NK-92 treated with Interleukin-12 subunit alpha and Interleukin-12 subunit beta, amount 100 ng/mL, for 24 hours (cell line): ENCODE measurements around the gene MFSD6.

Experiments
- DNase-seq: peaks from one replicate; lab custom pipeline; 2025; lab: John Stamatoyannopoulos, UW

MFSD6 gene

DNA sequence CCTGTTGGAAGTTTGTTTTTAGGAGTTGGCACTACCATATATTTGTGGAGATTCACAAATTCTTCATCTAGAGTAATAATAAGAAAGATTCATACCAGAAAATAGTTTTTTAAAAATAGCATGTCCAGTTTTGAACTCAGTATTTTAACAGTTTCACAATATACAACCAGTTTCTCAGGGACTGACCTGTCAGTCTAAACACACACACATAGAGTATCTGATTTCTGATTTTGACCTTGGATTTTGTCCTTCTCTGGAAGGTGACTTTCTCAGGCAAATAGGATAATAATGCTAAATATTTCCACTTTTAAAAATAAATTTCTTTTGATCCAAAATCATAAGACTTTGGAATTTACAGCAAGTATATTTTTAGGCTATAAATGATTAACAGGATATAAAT is 32.0 kb downstream of the MFSD6 start:
- no peak for DNase-seq

DNA sequence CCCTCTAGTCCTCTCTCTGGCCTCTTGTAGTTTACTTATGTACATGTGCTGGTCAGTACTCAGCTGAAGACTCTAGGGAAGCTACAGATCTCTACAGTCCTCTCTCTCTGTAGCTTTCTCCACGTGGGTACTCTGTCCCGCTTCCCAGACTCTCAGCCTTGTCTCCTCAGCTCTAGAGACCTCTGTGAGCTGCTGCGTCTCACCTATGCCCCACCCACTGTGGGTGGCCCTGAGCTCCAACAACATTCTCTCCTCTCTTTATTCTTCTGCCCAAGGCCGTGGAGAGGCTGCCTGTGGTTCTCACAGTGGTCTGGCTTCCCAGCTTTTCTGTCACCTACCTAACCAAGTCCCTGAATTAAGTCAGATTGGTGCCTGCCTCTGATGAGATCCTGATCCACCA is 33.4 kb downstream of the MFSD6 start:
- DNase-seq = no peak

DNA sequence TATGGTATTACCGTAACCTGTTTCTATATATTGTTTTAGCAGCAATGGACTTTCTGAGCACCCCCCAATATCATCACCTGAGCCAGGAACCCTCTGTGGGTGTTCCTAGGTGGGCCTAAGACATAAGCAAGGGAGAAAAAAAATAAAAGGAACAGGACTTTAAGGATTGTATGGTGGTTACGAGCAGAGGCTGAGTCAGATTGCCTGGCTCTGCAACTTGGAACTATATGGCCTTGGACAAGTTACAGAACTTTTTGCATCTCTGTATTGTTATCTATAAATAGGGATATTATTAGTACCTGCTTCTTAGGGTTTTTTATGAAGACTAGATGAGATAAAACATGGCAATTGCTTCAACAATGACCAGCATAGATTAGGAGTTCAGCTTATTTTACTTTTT is 34.9 kb downstream of the MFSD6 start:
- DNase-seq = no peak

DNA sequence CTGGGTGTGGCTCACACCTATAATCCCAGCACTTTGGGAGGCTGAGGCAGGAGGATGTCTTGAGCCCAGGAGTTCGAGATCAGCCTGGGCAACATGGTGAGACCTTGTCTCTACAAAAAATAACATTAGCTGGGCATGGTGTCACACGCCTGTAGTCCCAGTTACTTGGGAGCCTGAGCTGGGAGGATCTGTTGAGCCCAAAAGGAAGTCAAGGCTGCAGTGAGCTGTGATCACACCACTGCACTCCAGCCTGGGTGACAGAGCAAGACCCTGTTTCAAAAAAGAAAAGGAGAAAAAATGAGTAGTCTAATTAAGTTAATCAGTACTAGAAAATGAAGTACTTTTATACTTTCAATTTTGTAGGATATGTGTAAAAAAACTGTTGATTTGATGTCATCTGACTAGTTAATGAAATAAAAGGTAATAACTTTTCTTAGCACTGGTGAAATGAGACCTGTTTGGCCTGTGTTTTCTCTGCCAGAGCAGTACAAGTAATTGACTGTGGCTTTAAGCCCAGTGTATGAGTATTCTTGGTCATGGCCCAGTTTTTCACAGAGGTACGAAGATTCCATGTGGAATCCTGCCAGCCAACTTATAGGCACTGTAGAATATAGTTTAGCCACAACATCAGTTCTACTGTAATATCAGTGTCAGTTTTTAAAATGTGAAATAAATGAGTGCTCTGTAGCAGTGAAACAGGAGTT is 35.8 kb downstream of the MFSD6 start:
- no peak for DNase-seq

DNA sequence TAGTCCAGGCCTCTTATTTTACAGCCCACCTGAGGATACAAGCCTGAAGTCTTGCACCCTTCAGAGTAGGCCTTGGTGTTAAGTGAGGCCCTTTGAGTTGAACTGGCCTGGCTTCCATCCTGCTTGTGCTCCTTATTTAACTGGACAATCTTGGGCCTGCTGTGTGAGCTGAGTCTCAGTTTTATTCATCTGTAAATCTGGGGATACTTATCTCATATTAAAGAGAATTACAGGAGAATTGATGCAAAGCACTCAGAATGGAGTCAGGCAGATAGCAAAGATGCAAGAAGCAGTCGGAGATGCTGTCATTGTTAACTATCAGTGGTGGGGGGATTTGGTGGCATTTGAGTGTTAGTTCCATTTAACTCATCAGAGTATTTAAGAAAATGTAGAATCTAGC is 36.8 kb downstream of the MFSD6 start:
- DNase-seq = no peak

DNA sequence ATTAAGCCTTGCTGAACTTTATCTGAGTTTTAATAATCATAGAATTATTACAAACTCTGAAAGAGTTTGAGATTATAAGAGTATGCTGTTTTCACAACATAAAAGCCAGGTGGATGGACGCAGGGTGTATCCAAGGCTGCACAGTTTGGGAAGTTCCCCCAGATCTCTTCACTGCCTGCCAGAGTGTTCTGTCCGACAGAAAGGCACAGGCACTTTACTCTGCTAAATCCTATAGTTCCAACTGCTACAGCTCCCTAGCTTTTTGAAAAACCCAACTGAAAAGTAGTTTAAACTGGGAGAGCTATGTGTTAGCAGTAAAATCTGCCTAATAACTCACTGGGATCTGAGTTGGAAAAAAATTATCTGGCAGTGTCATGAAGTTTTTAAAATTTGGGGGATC is 38.0 kb downstream of the MFSD6 start:
- DNase-seq = no peak

DNA sequence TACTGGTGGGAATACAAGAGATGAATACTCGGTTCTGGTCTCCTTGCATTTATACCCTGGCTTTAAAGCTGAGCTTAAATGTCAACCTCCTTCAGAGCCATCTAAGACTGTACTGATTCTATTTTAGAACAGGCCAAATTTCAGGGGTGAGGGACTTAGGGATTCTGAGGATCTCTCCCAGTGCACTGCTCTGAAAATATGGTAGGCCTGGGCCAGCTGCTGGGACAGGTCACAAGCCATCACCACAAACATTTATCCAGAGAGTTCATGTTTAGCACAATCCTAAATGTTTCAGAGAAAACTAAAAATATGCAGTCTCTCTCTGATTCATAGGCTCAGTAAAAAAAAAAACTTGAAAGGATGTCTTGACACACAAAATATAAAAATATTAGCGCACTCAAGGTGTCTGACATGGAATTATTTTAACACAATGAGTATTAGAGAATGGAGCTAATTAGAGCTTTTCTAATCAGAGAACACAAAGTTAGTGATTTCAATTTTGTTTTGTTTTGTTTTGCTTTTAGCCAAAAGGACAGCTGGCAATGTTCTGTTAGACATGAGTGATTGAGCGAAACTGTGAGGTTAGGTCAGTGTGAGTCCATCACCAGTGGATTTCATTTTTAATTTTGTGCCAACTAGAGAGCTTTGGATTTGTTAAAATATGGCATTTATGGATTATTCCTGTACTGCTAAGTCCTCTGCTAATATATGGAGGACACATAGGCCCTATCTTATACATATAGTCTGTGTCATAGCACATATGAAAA is 38.8 kb downstream of the MFSD6 start:
- no peak for DNase-seq

DNA sequence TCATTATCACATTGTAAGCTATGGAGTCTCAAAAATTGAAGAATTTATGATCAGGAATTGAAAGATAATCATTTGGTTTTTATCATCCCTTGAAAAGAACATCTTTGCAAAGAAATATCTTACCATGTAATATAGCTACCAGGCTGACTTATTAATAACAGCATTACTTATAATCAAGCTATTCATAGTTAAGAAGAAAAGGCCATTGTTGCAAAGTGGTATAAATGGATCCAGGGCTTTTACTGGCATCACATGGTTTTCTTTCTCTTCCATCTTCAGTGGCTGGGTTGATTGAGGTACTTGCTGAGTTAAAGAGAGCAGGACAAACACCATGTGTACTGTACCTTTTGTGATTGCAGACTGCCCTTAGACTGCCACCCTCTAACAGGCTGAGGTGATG is 39.6 kb downstream of the MFSD6 start:
- no peak for DNase-seq

DNA sequence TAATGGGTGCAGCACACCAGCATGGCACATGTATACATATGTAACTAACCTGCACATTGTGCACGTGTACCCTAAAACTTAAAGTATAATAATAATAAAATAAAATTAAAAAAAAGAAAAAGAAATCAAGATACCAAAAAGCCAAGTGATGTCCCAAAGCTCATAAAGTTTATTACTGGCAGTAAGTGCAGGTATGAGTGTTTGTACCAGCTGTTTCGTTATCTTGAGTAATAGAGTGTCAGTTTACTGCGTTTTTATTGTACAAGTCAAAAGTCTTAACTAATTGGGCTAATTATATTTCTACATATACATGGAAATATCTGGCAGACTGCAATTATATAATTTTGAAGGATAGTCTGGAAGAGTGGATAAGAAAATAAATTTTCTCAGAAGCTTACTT is 41.8 kb downstream of the MFSD6 start:
- DNase-seq = no peak

DNA sequence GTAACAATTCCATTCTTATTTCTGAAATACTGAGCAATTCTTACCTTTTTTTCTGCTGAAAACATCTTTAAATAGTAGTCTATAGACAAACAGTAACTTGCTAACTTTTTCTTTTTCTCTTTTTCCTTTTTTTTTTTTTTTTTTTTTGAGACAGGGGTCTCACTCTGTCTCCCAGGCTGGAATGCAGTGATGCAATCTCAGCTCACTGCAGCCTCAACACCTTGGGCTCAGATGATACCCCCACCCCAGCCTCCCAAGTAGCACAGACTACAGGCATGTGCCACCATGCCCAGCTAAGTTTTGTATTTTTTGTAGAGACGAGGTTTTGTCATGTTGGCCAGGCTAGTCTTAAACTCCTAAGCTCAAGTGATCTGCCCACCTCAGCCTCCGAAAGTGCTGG is 42.2 kb downstream of the MFSD6 start:
- no peak for DNase-seq

DNA sequence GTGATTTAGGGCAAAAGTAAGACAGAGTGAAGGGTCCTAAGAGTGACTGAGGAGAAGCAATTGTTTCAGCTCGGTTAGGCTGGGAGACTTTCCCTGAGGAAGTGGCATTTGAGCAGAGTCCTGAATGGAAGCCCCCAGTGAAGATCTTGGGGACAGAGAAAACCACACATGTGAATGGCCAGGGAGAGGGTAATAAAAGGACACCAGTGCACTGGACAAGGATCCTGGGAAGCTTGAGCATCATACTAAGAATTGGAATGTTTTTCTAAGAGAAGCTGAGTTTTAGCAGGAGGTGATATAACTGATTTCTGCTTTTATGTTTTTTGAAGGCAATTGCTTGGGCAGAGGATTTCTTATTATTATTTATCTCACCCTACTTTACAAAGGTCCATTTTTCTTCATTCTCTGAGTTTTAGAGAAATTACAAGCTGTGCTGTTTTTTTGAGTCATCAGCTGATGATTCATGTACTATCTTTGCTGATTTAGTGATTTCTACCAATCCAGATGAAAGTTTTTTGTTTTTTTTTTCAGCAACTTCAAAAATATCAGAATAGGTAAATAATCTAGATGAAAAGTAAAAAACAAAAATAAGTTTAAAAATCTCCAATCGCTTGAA is 43.5 kb downstream of the MFSD6 start:
- no peak for DNase-seq

DNA sequence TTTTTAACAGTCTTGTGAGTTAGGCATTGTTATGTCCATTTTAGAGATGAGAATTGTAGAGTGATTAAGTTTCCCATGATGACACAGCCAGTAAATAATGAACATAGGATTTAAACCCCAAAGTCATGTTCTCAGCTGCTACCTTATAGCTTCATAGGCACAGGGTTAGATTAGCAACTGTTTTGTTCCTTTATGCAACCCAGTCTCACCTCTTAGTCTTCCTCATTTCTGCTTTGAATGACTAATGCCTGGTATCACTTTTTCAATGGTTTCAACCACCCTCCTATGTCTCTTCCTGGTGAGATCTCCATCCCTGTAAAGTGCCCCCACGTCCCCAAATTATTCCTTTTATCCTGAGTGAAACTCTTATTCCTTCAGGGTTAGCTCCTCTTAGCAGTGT is 44.3 kb downstream of the MFSD6 start:
- DNase-seq = no peak

DNA sequence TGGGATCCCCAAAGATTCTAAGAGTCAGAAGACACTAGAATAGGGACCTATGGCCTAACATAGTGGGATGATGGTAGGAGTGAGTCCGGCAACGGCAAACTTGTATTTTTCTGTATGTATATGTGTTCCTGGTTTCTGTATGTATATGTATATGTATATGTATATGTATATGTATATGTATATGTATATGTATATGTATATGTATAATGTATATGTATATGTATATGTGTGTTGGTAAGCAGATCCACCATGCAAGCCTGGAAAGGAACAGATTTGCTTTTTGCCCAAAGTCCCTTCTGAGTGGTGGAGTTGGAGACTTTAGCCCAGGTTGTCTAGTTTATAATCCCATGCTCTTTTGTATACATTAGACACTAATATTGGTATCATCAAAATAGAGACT is 46.6 kb downstream of the MFSD6 start:
- DNase-seq = no peak

DNA sequence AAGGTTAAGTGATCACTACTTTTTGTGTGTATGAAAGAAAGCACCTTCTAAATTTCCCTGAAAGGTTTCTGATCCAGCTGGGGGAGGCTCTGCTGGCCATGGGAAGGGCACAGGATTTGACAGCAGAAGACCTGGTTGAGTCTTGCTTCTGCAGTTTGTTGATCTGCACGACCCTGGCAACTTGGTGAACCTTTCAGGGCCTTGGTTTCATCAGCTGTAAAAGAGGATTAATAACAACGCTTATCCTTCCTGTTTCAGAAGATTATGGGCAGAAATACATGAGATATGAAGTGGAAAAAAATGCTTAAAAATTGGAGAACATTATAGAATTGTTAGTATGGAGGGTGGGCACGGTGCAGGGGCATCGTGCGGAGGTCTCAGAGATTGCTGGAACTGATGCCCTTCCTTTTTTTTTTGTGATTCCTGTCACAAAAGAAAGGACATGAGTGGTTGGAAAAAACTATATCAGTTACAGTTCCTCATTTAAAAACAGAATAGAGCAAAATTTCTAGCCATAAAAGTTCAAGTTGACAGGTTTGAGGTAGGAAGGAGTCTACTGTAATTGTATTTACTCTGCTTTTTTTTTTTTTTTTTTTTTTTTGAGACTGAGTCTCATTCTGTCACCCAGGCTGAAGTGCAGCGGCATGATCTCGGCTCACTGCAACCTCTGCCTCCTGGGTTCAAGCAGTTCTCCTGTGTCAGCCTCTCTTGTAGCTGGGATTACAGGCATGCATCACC is 47.4 kb downstream of the MFSD6 start:
- no peak for DNase-seq

DNA sequence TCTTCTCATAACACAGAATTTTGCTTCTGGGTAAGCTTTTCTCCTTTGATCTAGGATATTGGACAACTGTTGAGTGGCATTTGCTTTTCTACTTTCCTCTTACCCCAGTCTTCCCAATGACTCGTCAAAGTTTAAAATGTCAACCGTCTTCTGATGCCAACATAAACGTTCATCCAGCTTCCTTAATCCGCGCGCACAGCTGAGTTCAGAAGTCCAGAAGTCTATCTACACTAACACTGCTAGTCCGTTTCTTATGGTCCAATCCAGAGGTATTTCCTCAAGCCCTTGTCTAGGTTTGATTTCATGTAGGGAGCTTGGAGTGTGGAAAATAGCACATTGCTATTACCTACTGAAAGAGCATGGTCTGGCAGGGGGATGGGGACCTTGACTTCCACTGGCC is 48.7 kb downstream of the MFSD6 start:
- no peak for DNase-seq

DNA sequence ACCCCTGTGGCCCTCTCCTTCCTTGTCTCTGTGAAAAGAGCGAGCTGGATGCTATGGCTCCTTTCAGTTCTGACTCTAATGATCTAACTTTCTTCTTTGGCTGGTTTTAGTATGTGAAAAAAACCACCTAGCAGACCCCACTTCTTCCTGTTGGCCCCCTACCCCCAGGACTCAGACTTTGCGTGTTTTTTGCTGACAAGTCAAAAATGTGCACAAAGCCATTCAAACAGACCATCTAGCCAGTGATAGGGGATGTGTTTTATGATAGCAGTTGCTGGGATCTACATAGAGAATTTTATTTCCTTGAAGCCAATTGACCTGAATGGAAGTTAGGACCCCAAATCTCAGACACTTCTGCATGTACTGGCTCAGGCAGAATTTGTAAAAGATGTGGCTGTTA is 49.1 kb downstream of the MFSD6 start:
- DNase-seq = no peak

DNA sequence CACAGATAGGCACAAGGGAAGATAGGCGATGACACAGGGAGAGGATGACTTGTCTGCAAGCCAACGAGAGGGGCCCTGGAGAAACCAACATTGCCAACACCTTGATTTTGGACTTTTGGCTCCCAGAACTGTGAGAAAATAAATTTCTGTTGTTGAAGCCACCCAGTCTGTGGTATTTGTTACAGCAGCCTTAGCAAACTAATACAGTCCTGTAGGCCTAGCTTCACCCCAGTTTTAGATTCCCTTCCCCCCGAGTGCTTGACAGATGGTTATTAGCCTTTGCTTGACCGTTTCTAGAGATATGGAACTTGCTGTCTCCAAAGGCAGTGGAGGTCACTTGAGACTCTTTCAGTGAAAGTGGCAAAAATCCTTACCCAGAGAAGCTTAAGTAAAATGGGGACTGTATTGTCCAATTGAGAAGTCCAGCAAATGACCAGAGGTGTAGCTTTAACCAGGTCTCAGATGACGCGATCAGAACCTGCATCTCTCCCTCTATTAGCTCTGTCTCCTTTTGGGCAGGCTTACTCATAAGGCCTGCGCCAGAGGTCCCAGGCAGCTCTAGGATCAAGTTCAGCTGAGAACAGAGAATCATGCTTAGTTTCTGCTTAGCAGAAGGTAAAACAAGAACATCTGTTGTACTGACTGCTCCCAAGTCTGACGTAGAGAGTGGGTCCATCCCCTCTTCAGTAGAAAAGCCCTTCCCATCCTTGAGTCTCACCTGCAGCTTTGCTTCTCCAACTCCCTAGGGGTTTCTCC is 50.4 kb downstream of the MFSD6 start:
- no peak for DNase-seq

DNA sequence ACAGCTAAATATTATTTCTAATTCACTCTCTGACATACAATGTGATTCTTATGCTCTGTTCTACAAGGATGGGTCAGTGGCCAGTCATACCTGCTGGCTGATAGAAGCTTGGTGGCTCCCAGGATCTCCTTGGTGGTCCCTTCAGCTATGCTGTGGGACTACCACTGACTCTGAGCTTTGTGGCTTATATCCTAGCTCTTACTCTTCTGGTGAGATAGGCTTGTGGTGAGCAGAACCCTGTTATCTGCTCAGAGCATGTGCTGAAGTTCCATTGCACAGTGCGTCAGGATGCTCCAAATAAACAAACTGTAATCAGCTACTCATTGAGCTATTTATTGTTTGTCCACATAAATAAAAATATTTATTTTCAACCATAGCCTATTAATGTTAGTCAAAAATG is 51.7 kb downstream of the MFSD6 start:
- DNase-seq = no peak

DNA sequence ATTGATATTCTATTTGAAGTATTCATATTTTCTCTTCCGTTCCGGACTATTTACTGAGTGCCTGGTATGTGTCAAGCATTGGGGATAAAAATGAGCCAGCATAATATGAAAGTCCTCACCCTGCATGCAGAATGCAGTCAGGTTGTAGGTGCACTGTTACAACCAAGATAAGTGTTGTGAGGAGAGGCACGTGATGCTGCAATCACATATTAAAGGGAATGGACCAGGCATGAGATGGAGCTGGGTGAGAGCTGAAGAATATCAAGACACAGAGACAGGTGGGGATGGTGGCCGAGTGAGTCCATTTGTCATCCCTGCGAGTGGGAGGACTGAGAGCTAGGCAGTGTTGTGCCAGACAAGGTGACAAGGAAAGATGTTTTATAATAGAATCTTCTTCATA is 52.3 kb downstream of the MFSD6 start:
- no peak for DNase-seq

DNA sequence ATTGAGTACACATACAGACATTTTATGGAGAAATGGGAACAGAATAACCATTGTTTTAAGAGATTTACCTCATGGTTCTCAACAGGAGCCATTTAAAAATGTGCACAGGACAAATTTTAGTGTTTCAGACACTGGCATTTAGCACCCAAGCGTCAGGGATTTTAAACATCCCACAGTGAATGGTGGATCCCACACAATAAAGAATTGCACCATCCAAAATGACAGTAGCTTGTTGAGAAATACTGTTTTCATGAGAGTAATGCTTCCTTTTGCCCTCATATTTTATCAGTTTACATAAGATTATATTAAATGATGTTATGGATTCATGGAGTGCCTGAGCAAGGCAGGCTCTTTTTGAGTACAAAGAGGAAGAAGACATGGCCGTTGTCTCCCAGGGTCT is 54.0 kb downstream of the MFSD6 start:
- DNase-seq = no peak

DNA sequence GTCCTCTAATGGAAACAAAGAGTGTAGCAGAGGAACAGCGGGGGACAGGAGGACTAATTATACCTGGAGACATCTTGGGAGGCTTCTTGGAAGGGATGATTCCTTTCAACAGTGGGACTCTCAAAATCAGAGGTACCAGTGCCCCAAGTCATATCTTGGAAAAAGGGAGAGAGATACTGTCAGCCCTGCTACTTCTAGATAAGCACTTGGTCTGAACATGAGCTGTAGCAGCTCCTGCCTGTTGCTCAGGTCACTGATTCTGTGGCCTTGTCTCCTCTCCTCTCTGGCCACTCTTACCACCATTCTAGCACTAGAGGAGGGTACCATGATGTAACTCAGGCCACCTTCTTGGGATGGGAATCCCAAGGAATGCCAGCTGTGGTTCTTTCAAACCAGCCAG is 54.5 kb downstream of the MFSD6 start:
- DNase-seq = no peak

DNA sequence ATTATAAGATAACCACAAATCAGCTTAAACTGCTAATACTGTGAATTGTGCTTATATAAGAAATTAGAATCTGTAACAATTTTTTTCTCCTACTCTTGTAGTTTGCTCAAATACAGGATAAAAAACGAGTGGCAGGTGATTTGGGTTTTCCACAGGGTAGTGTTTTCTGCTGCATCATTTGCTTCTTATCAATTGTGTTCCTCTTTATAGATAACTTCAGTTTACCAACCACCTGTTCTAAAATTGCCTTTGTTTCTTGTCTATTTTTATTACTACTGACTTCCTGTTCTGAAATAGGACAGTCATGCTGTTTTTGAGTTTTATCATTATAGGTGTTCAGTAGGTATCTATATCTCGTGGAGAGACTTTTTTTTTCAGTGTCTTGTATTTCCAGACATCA is 56.9 kb downstream of the MFSD6 start:
- no peak for DNase-seq
